Esophagus muscularis mucosa (tissue), 4 donors: ENCODE data around the gene SLC22A7.

ENCODE experiments used
- CTCF ChIP-seq, 3 experiments: fragments of 200-600 bp in 2 of 3; fragments of 450-650 bp in 1 of 3; sonication (generic) in 2 of 3; IDR thresholded peaks; one replicate each; pipeline ENCODE4 v1.5.1; 2017 to 2019; ENCODE audit warnings: antibody characterized with exemption in 3 of 3, mild to moderate bottlenecking in 2 of 3, moderate library complexity in 1 of 3
- EP300 ChIP-seq: sonication (generic); formaldehyde crosslinking; IDR thresholded peaks from one replicate; pipeline ENCODE4 v1.6.1; 2017; ENCODE audit warnings: antibody characterized with exemption
- POLR2A ChIP-seq: fragments of 450-650 bp; IDR thresholded peaks from one replicate; pipeline ENCODE4 v1.6.1; 2017; ENCODE audit warnings: antibody characterized with exemption, moderate library complexity, mild to moderate bottlenecking, low read depth
- POLR2AphosphoS5 ChIP-seq, 2 donors: sonication (generic); formaldehyde crosslinking; IDR thresholded peaks; one replicate each; pipeline ENCODE4 v1.6.1; 2017; ENCODE audit warnings: antibody characterized with exemption in 2 of 2

- no peak for TF ChIP-seq CTCF (IDR thresholded peaks at IDR 0.05)
- TF ChIP-seq POLR2A: no peak
- no peak for TF ChIP-seq POLR2AphosphoS5 (IDR thresholded peaks at IDR 0.05)
- no peak for TF ChIP-seq EP300
These were observed 6.8 kb downstream of the SLC22A7 start for GRCh38 chr6:43304882-43305281.
